RWPE1 (cell line): ENCODE data around the gene ELOB.

ENCODE experiments used
- CTCF ChIA-PET: fragments of 350-600 bp; sonication (Branson Sonifier 250); formaldehyde crosslinking; extraction: SDS; loops from one replicate; lab custom pipeline; 2021; lab: Yijun Ruan, JAX
- POLR2A ChIA-PET: fragments of 400-600 bp; formaldehyde crosslinking; extraction: SDS; loops from one replicate; lab custom pipeline; 2020; ENCODE audit warnings: antibody characterized with exemption; ENCODE audit not compliant: low non-redundant PET; lab: Yijun Ruan, JAX
- DNase-seq: peaks from one replicate; pipeline ENCODE4 v3.0.0; 2012; ENCODE audit warnings: low spot score
- H3K27ac ChIP-seq: fragments of 450-650 bp; 2 replicates; pipeline ENCODE4 v1.5.1; 2017
- TF ChIP-seq, protein P1 (sequence below): fragments of 450-650 bp; conservative IDR thresholded peaks from 2 replicates; pipeline ENCODE4 v1.5.1; 2017; ENCODE audit warnings: low read depth, mild to moderate bottlenecking

The ELOB gene

DNA sequence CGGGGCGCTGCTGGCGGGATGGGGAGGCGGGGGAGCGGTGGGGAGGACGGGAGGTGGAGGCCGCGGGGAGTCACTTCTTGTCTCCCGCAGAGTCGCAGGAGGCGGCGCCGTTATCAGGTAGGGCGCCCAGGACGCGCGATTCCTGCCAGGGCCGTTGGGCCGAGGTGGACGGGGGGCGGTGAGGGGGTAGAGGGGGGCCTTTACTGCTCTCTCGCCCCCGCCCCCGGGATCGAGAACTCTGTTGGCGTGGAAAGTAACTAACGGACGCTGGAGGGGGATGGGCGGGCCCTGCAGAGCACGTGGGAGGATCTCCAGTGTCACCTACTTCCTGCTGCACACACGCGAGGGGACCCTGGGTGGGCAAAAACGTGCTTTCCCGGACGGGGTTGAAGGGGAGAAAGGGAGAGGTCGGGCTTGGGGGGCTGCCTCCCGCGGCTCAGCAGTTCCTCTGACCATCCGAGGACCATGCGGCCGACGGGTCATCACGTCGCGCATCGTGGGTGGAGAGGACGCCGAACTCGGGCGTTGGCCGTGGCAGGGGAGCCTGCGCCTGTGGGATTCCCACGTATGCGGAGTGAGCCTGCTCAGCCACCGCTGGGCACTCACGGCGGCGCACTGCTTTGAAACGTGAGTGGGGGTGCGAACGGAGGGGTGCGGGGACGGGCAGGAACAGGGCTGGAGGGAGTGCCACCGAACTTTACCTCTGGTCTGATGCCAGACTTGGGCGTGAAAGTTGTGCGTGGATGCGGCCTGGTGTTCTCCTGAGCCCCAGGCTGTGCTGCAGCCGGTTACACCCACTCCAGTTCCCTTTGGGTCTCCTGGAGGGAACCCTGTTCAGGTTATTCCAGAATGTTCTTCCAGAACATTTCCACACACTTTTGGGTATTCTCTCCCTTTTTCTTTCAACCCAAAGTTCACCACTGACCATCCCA is 40.5 kb upstream of the ELOB start:
- TF ChIP-seq, protein P1, sequence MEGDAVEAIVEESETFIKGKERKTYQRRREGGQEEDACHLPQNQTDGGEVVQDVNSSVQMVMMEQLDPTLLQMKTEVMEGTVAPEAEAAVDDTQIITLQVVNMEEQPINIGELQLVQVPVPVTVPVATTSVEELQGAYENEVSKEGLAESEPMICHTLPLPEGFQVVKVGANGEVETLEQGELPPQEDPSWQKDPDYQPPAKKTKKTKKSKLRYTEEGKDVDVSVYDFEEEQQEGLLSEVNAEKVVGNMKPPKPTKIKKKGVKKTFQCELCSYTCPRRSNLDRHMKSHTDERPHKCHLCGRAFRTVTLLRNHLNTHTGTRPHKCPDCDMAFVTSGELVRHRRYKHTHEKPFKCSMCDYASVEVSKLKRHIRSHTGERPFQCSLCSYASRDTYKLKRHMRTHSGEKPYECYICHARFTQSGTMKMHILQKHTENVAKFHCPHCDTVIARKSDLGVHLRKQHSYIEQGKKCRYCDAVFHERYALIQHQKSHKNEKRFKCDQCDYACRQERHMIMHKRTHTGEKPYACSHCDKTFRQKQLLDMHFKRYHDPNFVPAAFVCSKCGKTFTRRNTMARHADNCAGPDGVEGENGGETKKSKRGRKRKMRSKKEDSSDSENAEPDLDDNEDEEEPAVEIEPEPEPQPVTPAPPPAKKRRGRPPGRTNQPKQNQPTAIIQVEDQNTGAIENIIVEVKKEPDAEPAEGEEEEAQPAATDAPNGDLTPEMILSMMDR: 0 out of 2 replicates have a peak, but pooled peaks have one; percentile 25
- H3K27ac ChIP-seq: peak overlapping the region; percentile 75
- DNase-seq: no peak
- POLR2A ChIA-PET: no interaction called here
- CTCF ChIA-PET: no interaction called here

DNA sequence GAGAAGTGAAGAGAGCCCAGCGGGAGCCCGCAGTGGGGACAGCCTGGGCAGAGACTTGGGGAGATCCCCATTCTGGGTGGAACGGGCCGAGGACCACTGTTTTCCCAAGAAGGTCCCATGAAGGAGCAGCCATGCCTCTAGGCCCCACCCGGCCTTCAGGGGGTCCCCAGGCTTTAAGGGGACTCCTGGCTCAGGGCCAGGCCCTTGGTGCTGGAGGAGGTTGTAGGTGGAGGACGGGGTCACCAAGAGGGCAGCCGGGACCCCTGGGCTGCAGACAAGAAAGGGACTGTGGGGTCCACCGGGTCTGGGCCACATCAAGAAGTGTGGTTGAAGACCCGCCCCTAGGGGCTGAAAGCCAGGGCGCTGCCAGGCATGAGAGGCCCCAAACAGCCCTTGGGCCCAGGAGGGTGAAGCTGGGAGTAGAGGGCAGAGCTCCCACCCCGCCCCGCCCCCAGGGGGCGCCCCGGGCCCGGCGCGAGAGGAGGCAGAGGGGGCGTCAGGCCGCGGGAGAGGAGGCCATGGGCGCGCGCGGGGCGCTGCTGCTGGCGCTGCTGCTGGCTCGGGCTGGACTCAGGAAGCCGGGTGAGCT is 39.8 kb upstream of the ELOB start, which contains the start of gene PRSS21:
Gene PRSS21 (plus strand): TSS at position 487 of the 589 bp plus-strand sequence. CDS start 32 bp downstream, at position 519.
- DNase-seq: peak; percentile 25
- POLR2A ChIA-PET: no interaction called here
- CTCF ChIA-PET: no interaction called here

DNA sequence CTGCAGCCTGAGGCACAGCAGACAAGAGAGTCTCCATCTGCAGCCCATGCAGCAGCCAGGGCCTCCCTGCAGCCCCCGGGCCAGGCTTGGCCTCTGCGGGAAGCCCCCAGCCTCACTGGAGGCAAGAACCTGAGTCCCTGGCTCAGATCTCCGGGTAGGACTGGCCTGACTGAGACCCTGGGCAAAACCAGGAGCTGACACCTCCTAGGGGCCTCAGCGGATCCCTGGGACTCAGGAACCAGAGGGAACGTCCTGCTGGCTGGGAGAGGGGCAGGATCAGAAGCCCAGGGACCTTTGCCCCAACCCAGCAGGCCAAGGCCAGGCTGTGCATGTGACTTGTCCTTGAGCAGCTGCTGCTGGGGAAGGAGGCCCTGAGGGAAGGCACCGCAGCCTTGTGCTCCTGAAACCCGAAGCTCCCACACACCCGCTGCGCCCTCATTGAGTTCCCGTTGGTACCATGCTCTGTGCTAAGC is 38.3 kb upstream of the ELOB start:
- CTCF ChIA-PET: no interaction called here
- TF ChIP-seq, protein P1: no peak
- POLR2A ChIA-PET: no interaction called here
- no peak for DNase-seq
- H3K27ac ChIP-seq: no peak overlapping the region

More for the DNA sequence above, 39.8 kb upstream of the ELOB start, which contains the start of gene PRSS21:
- H3K27ac ChIP-seq: peak within 1 kb of the TSS; percentile 75
- TF ChIP-seq, protein P1: peak; percentile 66

DNA sequence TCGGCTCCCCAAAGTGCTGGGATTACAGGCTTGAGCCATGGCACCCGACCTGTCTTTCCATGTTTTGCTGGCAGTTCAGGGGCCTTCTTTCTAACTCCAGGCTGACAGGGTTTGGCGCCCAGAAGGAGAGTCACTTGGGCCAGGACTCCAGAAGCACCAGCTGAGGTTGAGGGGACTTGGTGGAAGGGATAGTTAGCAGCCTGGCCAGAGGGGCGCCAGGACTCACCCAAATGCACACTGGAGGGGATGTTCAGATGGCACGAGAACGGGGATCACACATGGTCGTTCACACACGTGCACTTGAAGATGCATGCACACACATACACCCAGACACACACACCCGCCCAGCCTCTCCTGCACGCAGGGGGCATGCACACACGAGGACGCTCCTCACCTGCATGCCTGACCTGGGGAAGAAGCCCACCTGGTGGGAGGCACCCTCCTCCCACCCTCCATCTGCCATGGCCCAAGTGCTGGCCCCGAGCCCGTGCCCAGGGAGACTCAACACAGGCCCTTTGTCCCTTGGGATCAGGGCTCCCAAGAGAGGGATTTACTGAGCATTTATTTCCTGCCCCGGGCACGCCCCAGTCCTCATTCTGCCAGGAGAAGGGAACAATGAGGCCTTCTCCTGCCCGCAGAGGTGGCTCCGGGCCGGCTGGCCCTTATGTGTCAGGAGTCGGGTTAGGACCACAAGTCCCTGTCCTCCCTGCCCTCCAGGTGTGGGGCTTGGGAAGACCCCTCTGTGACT is 37.6 kb upstream of the ELOB start:
- ChIA-PET CTCF (no interaction called here), POLR2A (interaction anchor here (0.6 kb wide), 1 partner anchor 38 kb away, joined by 3 read pairs; the partner anchor contains the start of gene ELOB)
- DNase-seq: no peak
- no peak overlapping the region for H3K27ac ChIP-seq
- TF ChIP-seq, protein P1: no peak

DNA sequence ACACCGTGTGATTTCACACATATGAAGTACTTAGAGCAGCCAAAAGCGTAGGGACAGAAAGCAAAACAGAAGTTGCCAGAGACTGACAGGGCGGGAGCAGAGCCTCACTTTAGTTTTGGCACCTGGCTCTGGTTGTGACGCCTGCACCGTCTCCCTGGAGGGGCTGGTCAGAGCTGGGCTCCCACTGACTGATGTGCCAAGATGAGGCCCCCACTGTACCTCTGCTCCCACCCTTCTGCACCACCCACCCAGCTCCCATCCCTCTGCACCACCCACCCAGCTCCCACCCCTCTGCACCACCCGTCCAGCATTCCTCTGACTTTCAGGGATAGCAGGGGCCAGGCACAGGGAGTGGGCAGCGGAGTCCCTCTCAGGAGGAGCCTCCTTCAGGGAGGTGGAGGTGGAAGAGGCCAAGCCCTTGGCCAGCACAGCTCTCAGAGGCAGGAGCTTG is 36.7 kb upstream of the ELOB start:
- DNase-seq: no peak
- POLR2A ChIA-PET: interaction anchor here (0.6 kb wide), 1 partner anchor 37 kb away, joined by 3 read pairs; the partner anchor contains the start of gene ELOB
- H3K27ac ChIP-seq: no peak overlapping the region
- CTCF ChIA-PET: no interaction called here
- TF ChIP-seq, protein P1: no peak
